HUES6 (cell line): ENCODE measurements around the gene ARHGAP31.

ENCODE experiments used
- H3K27ac ChIP-seq: 2 replicates; pipeline ENCODE4 v1.7.0; 2013; ENCODE audit warnings: low read depth, mild to moderate bottlenecking, low read length, inconsistent platforms
- H3K27me3 ChIP-seq: 2 replicates; pipeline ENCODE4 v1.6.1; 2013; ENCODE audit warnings: low read length; ENCODE audit not compliant: control insufficient read depth, insufficient read depth
- H3K36me3 ChIP-seq: 2 replicates; pipeline ENCODE4 v1.6.1; 2013; ENCODE audit warnings: low read length; ENCODE audit not compliant: control insufficient read depth, insufficient read depth
- H3K4me1 ChIP-seq: 2 replicates; pipeline ENCODE4 v1.6.1; 2013; ENCODE audit warnings: low read length; ENCODE audit not compliant: control insufficient read depth, insufficient read depth
- H3K4me3 ChIP-seq: 2 replicates; pipeline ENCODE4 v1.5.1; 2013; ENCODE audit warnings: low read depth, low read length
- H3K9ac ChIP-seq: one replicate; pipeline ENCODE4 v1.6.1; 2013; ENCODE audit warnings: mild to moderate bottlenecking, low read length
- H3K9me3 ChIP-seq: 2 replicates; pipeline ENCODE4 v1.6.1; 2013; ENCODE audit warnings: low read depth, low read length; ENCODE audit not compliant: control insufficient read depth, insufficient read depth

ARHGAP31 gene

GRCh38 chr3:119413603-119414280 is 119.6 kb downstream of the ARHGAP31 start:
- Histone ChIP-seq H3K36me3 (no peaks in the 10 kb centered on the region), H3K9ac (no peak overlapping the region), H3K27ac (no peak overlapping the region), H3K27me3 (no peaks in the 10 kb centered on the region), H3K4me3 (no peak overlapping the region), H3K4me1 (peaks cover 3% of the 10 kb centered on the region; the same call in 1 of the 2 replicates), H3K9me3 (no peaks in the 10 kb centered on the region)

- peaks cover 7% of the 10 kb centered on the region; the same call in 1 of the 2 replicates for H3K4me1 ChIP-seq
- H3K27ac ChIP-seq: no peak overlapping the region
- H3K36me3 ChIP-seq: no peaks in the 10 kb centered on the region
- no peaks in the 10 kb centered on the region for H3K9me3 ChIP-seq
- H3K4me3 ChIP-seq: no peak overlapping the region
- H3K27me3 ChIP-seq: no peaks in the 10 kb centered on the region
- no peak overlapping the region for H3K9ac ChIP-seq
These were observed 122.7 kb downstream of the ARHGAP31 start for GRCh38 chr3:119416873-119417272.

GRCh38 chr3:119417771-119418512 is 123.8 kb downstream of the ARHGAP31 start:
- H3K27me3 ChIP-seq: no peaks in the 10 kb centered on the region
- no peak overlapping the region; the same call in 1 of the 2 replicates for H3K27ac ChIP-seq
- peaks cover 7% of the 10 kb centered on the region; the same call in 1 of the 2 replicates for H3K4me1 ChIP-seq
- H3K4me3 ChIP-seq: no peak overlapping the region
- no peak overlapping the region for H3K9ac ChIP-seq
- no peaks in the 10 kb centered on the region for H3K9me3 ChIP-seq
- H3K36me3 ChIP-seq: no peaks in the 10 kb centered on the region

- Histone ChIP-seq H3K36me3 (no peaks in the 10 kb centered on the region), H3K4me1 (peaks cover 7% of the 10 kb centered on the region; the same call in 1 of the 2 replicates), H3K9me3 (no peaks in the 10 kb centered on the region), H3K9ac (peak overlapping the region; percentile 22), H3K27me3 (no peaks in the 10 kb centered on the region), H3K4me3 (no peak overlapping the region), H3K27ac (peak overlapping the region; percentile 9; the same call in 1 of the 2 replicates)
These were observed 124.5 kb downstream of the ARHGAP31 start for GRCh38 chr3:119418641-119419040.

- Histone ChIP-seq H3K4me3 (no peak overlapping the region), H3K36me3 (no peaks in the 10 kb centered on the region), H3K27ac (no peak overlapping the region), H3K9me3 (peaks cover 8% of the 10 kb centered on the region; the same call in 1 of the 2 replicates), H3K4me1 (peaks cover 7% of the 10 kb centered on the region; the same call in 1 of the 2 replicates), H3K9ac (no peak overlapping the region), H3K27me3 (no peaks in the 10 kb centered on the region)
These were observed 126.0 kb downstream of the ARHGAP31 start for GRCh38 chr3:119420196-119420595.

GRCh38 chr3:119427669-119428068 is 133.5 kb downstream of the ARHGAP31 start:
- Histone ChIP-seq H3K27me3 (no peaks in the 10 kb centered on the region), H3K9ac (no peak overlapping the region), H3K9me3 (peaks cover 63% of the 10 kb centered on the region), H3K4me1 (no peaks in the 10 kb centered on the region), H3K4me3 (no peak overlapping the region), H3K36me3 (peaks cover 50% of the 10 kb centered on the region), H3K27ac (no peak overlapping the region)

- Histone ChIP-seq H3K4me3 (no peak overlapping the region), H3K4me1 (no peaks in the 10 kb centered on the region), H3K9me3 (peaks cover 63% of the 10 kb centered on the region)
These were observed 134.4 kb downstream of the ARHGAP31 start for GRCh38 chr3:119428538-119428937.

GRCh38 chr3:119433613-119434325 is 139.6 kb downstream of the ARHGAP31 start:
- Histone ChIP-seq H3K4me1 (no peaks in the 10 kb centered on the region), H3K27me3 (no peaks in the 10 kb centered on the region), H3K27ac (no peak overlapping the region), H3K4me3 (no peak overlapping the region), H3K9ac (no peak overlapping the region), H3K36me3 (peaks cover 96% of the 10 kb centered on the region), H3K9me3 (peaks cover 18% of the 10 kb centered on the region)

More at GRCh38 chr3:119428538-119428937, 134.4 kb downstream of the ARHGAP31 start:
- H3K36me3 ChIP-seq: peaks cover 58% of the 10 kb centered on the region
- H3K9ac ChIP-seq: no peak overlapping the region
- H3K27me3 ChIP-seq: no peaks in the 10 kb centered on the region
- H3K27ac ChIP-seq: no peak overlapping the region

- Histone ChIP-seq H3K9me3 (peaks cover 10% of the 10 kb centered on the region), H3K27me3 (no peaks in the 10 kb centered on the region), H3K27ac (no peak overlapping the region), H3K9ac (no peak overlapping the region), H3K4me3 (no peak overlapping the region), H3K36me3 (peaks cover 86% of the 10 kb centered on the region), H3K4me1 (no peaks in the 10 kb centered on the region)
These were observed 140.5 kb downstream of the ARHGAP31 start for GRCh38 chr3:119434703-119435102.

- Histone ChIP-seq H3K4me1 (no peaks in the 10 kb centered on the region), H3K36me3 (peaks cover 79% of the 10 kb centered on the region), H3K9me3 (no peaks in the 10 kb centered on the region; the same call in 1 of the 2 replicates), H3K27ac (no peak overlapping the region), H3K4me3 (no peak overlapping the region), H3K27me3 (no peaks in the 10 kb centered on the region), H3K9ac (no peak overlapping the region)
These were observed 142.8 kb downstream of the ARHGAP31 start for GRCh38 chr3:119436977-119437376.
